ENCODE measurements around the gene TDRD10.

Gene TDRD10

DNA sequence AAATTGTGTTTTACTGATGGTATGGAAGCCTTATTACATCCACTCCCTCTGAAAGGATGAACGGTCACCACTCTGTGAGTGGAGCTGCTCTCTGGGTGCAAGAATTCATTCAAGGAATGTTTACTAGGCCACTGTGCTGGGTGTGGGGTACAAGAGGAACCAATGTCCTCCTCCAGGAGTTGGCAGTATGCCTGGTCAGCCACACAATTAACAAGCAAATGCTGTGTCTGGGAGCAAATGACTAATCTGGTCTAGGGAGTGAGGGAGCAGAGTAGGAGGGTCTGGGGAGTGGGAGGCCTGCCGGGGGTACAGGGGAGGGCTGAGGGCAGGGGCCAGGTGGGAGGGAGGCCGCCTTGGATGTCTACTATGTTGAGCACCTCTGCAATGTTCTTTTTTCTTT lies 27.2 kb upstream of the TDRD10 start:
- H3K9me3 ChIP-seq (replicated peaks in 1 of 2; ENCODE audit: control insufficient read depth in 2 of 2, insufficient read depth in 1 of 2, low read depth in 1 of 2, low read length in 2 of 2): no peaks in the 10 kb centered on the region
- no peak overlapping the region for H3K27ac ChIP-seq (replicated peaks; ENCODE audit: low read length)
- no peak overlapping the region for H2BK15ac ChIP-seq (ENCODE audit: low read length)
- no peak overlapping the region for H2AK5ac ChIP-seq (ENCODE audit: low read depth, low read length)
- no peak overlapping the region for H4K8ac ChIP-seq (ENCODE audit: low read depth, low read length)
- no peak overlapping the region for H2AFZ ChIP-seq (ENCODE audit: low read length)
- H3K4me1 ChIP-seq (ENCODE audit: control insufficient read depth in 2 of 2, insufficient read depth in 1 of 2, low read depth in 1 of 2, low read length in 2 of 2): no peaks in the 10 kb centered on the region
- no peak overlapping the region for H3K14ac ChIP-seq (ENCODE audit: low read length)
- WGBS, 2 donors (ENCODE audit: extremely low coverage in 2 of 2, insufficient read length in 2 of 2, insufficient replicate concordance in 1 of 2): no CpG with 5 or more reads among the region's 3 CpGs
- H3K9ac ChIP-seq (ENCODE audit: low read depth, low read length, poor library complexity): no peak overlapping the region
- H3K18ac ChIP-seq (ENCODE audit: low read length): no peak overlapping the region
- no peak overlapping the region for H3K4me2 ChIP-seq (ENCODE audit: insufficient read depth, low read length, poor library complexity, severe bottlenecking)
- H3K23ac ChIP-seq (ENCODE audit: low read depth, low read length, poor library complexity): peak overlapping the region; percentile 55
- no peaks in the 10 kb centered on the region for H3K79me1 ChIP-seq (ENCODE audit: low read depth, low read length)
- H3K27me3 ChIP-seq (ENCODE audit: control insufficient read depth in 3 of 3, insufficient read depth in 3 of 3, low read depth in 1 of 3, low read length in 3 of 3): no peaks in the 10 kb centered on the region
- no peaks in the 10 kb centered on the region for H3K36me3 ChIP-seq (replicated peaks in 1 of 2; ENCODE audit: control insufficient read depth in 2 of 2, insufficient read depth in 2 of 2, low read length in 2 of 2)
- DNase-seq (ENCODE audit: low spot score): no peak
- no peak overlapping the region for H2BK5ac ChIP-seq (ENCODE audit: low read length)
- no peak overlapping the region for H2BK120ac ChIP-seq (ENCODE audit: low read depth, low read length)
- H3K4me3 ChIP-seq (ENCODE audit: low read length in 2 of 2): no peak overlapping the region
- H4K91ac ChIP-seq (ENCODE audit: low read depth, low read length, poor library complexity): no peak overlapping the region
- no peak overlapping the region for H3K4ac ChIP-seq (ENCODE audit: low read length)
- H2BK12ac ChIP-seq (ENCODE audit: low read length): no peak overlapping the region

- Histone ChIP-seq H3K23ac (ENCODE audit: low read depth, low read length, poor library complexity) (no peak overlapping the region), H3K4ac (ENCODE audit: low read length) (no peak overlapping the region), H4K8ac (ENCODE audit: low read depth, low read length) (no peak overlapping the region), H3K9ac (ENCODE audit: low read depth, low read length, poor library complexity) (no peak overlapping the region), H3K79me1 (ENCODE audit: low read depth, low read length) (no peaks in the 10 kb centered on the region), H2BK15ac (ENCODE audit: low read length) (no peak overlapping the region), H2BK120ac (ENCODE audit: low read depth, low read length) (no peak overlapping the region), H2AK5ac (ENCODE audit: low read depth, low read length) (no peak overlapping the region), H3K18ac (ENCODE audit: low read length) (no peak overlapping the region), H3K4me1 (ENCODE audit: control insufficient read depth in 2 of 2, insufficient read depth in 1 of 2, low read depth in 1 of 2, low read length in 2 of 2) (peaks cover 5 to 9% of the 10 kb centered on the region in 2 donors), H2BK5ac (ENCODE audit: low read length) (no peak overlapping the region), H2AFZ (ENCODE audit: low read length) (no peak overlapping the region), H3K4me3 (ENCODE audit: low read length in 2 of 2) (no peak overlapping the region), H3K4me2 (ENCODE audit: insufficient read depth, low read length, poor library complexity, severe bottlenecking) (no peak overlapping the region), H4K91ac (ENCODE audit: low read depth, low read length, poor library complexity) (no peak overlapping the region), H3K14ac (ENCODE audit: low read length) (no peak overlapping the region), H3K36me3 (replicated peaks in 1 of 2; ENCODE audit: control insufficient read depth in 2 of 2, insufficient read depth in 2 of 2, low read length in 2 of 2) (no peaks in the 10 kb centered on the region), H3K27ac (replicated peaks; ENCODE audit: low read length) (no peak overlapping the region), H3K9me3 (replicated peaks in 1 of 2; ENCODE audit: control insufficient read depth in 2 of 2, insufficient read depth in 1 of 2, low read depth in 1 of 2, low read length in 2 of 2) (no peaks in the 10 kb centered on the region), H2BK12ac (ENCODE audit: low read length) (no peak overlapping the region), H3K27me3 (ENCODE audit: control insufficient read depth in 3 of 3, insufficient read depth in 3 of 3, low read depth in 1 of 3, low read length in 3 of 3) (no peaks in the 10 kb centered on the region)
- DNase-seq (ENCODE audit: low spot score): no peak
- no CpG with 5 or more reads among the region's 1 CpG for WGBS, 2 donors (ENCODE audit: extremely low coverage in 2 of 2, insufficient read length in 2 of 2, insufficient replicate concordance in 1 of 2)
Observed at GRCh38 chr1:154476791-154477190, 25.2 kb upstream of the TDRD10 start.

DNA sequence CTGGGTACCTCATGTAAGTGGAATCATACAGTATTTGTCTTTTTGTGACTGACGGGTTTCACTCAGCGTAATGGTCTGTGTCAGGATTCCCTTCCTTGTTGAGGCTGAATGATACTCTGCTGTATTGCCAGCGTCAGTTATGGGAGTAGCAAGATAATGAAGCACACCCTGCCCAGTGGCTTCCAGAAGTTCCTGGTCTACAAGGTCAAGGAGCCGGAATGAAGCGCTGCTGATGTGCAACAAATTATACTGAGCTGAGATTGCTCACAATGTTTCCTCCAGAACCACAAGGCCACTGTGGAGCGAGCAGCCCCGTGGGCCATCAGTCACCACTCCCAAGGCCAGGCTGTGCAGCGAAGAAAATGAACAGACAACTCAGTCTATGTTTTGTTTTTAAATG lies 24.0 kb upstream of the TDRD10 start:
- Histone ChIP-seq H2BK15ac (ENCODE audit: low read length) (no peak overlapping the region), H3K27me3 (ENCODE audit: control insufficient read depth in 3 of 3, insufficient read depth in 3 of 3, low read depth in 1 of 3, low read length in 3 of 3) (no peaks in the 10 kb centered on the region), H2AFZ (ENCODE audit: low read length) (no peak overlapping the region), H3K14ac (ENCODE audit: low read length) (no peak overlapping the region), H3K36me3 (replicated peaks in 1 of 2; ENCODE audit: control insufficient read depth in 2 of 2, insufficient read depth in 2 of 2, low read length in 2 of 2) (no peaks in the 10 kb centered on the region), H2BK120ac (ENCODE audit: low read depth, low read length) (no peak overlapping the region), H3K9me3 (replicated peaks in 1 of 2; ENCODE audit: control insufficient read depth in 2 of 2, insufficient read depth in 1 of 2, low read depth in 1 of 2, low read length in 2 of 2) (no peaks in the 10 kb centered on the region), H3K79me1 (ENCODE audit: low read depth, low read length) (no peaks in the 10 kb centered on the region), H2AK5ac (ENCODE audit: low read depth, low read length) (no peak overlapping the region), H2BK12ac (ENCODE audit: low read length) (no peak overlapping the region), H3K18ac (ENCODE audit: low read length) (no peak overlapping the region), H4K91ac (ENCODE audit: low read depth, low read length, poor library complexity) (no peak overlapping the region), H3K4me2 (ENCODE audit: insufficient read depth, low read length, poor library complexity, severe bottlenecking) (no peak overlapping the region), H3K4me3 (ENCODE audit: low read length in 2 of 2) (no peak overlapping the region), H3K9ac (ENCODE audit: low read depth, low read length, poor library complexity) (no peak overlapping the region), H2BK5ac (ENCODE audit: low read length) (no peak overlapping the region), H3K4ac (ENCODE audit: low read length) (no peak overlapping the region), H3K4me1 (ENCODE audit: control insufficient read depth in 2 of 2, insufficient read depth in 1 of 2, low read depth in 1 of 2, low read length in 2 of 2) (peaks cover 5 to 9% of the 10 kb centered on the region in 2 donors), H4K8ac (ENCODE audit: low read depth, low read length) (no peak overlapping the region), H3K23ac (ENCODE audit: low read depth, low read length, poor library complexity) (no peak overlapping the region), H3K27ac (replicated peaks; ENCODE audit: low read length) (no peak overlapping the region)
- WGBS, 2 donors (ENCODE audit: extremely low coverage in 2 of 2, insufficient read length in 2 of 2, insufficient replicate concordance in 1 of 2): no CpG with 5 or more reads among the region's 8 CpGs
- DNase-seq (ENCODE audit: low spot score): no peak

DNA sequence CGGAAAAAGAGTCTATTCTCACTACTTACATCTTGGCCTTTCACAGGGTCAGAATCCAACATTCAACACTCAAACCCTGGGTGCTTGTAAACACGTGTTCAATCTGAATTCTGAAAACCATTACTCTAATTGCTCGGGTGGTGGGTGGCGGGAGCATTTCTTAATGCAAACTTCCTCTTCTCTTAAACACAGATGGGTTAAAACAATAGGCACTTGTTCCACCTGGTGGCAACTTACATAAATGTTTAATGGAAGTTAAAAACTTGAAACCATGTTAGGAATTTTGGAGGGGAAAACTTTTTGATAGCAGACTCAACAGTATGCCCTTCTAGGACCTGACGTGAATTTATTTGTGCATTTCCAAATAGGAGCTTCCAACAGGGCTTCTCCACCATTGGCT lies 23.4 kb upstream of the TDRD10 start:
- Histone ChIP-seq H3K9ac (ENCODE audit: low read depth, low read length, poor library complexity) (no peak overlapping the region), H3K4me3 (ENCODE audit: low read length in 2 of 2) (no peak overlapping the region)

More for the DNA sequence above, 23.4 kb upstream of the TDRD10 start:
- Histone ChIP-seq H3K36me3 (replicated peaks in 1 of 2; ENCODE audit: control insufficient read depth in 2 of 2, insufficient read depth in 2 of 2, low read length in 2 of 2) (no peaks in the 10 kb centered on the region), H3K27me3 (ENCODE audit: control insufficient read depth in 3 of 3, insufficient read depth in 3 of 3, low read depth in 1 of 3, low read length in 3 of 3) (no peaks in the 10 kb centered on the region), H4K8ac (ENCODE audit: low read depth, low read length) (no peak overlapping the region), H3K9me3 (replicated peaks in 1 of 2; ENCODE audit: control insufficient read depth in 2 of 2, insufficient read depth in 1 of 2, low read depth in 1 of 2, low read length in 2 of 2) (no peaks in the 10 kb centered on the region), H3K4ac (ENCODE audit: low read length) (no peak overlapping the region), H2BK5ac (ENCODE audit: low read length) (no peak overlapping the region), H2AK5ac (ENCODE audit: low read depth, low read length) (no peak overlapping the region), H3K79me1 (ENCODE audit: low read depth, low read length) (no peaks in the 10 kb centered on the region), H2AFZ (ENCODE audit: low read length) (no peak overlapping the region), H4K91ac (ENCODE audit: low read depth, low read length, poor library complexity) (no peak overlapping the region), H3K18ac (ENCODE audit: low read length) (no peak overlapping the region), H3K4me1 (ENCODE audit: control insufficient read depth in 2 of 2, insufficient read depth in 1 of 2, low read depth in 1 of 2, low read length in 2 of 2) (peaks cover 5 to 9% of the 10 kb centered on the region in 2 donors), H2BK12ac (ENCODE audit: low read length) (no peak overlapping the region), H3K23ac (ENCODE audit: low read depth, low read length, poor library complexity) (no peak overlapping the region), H3K14ac (ENCODE audit: low read length) (no peak overlapping the region), H2BK15ac (ENCODE audit: low read length) (no peak overlapping the region), H3K4me2 (ENCODE audit: insufficient read depth, low read length, poor library complexity, severe bottlenecking) (no peak overlapping the region), H2BK120ac (ENCODE audit: low read depth, low read length) (no peak overlapping the region), H3K27ac (replicated peaks; ENCODE audit: low read length) (no peak overlapping the region)
- no CpG with 5 or more reads among the region's 5 CpGs for WGBS, 2 donors (ENCODE audit: extremely low coverage in 2 of 2, insufficient read length in 2 of 2, insufficient replicate concordance in 1 of 2)
- no peak for DNase-seq (ENCODE audit: low spot score)
